Endodermal cell (in vitro differentiated cells): Measurements from ENCODE around the gene VPS36. TPM values are rescaled to one million over a fixed set of nuclear protein-coding genes. Genes with fewer than 3 reads are reported as not detected.
"Not testable (repeated sequence)": the region's sequence is repeated elsewhere in the genome, so short reads cannot be mapped to it uniquely, and the experiment has no call there.

Experiments used
- DNase-seq: peaks from one replicate; pipeline ENCODE4 v3.0.0-alpha.2; 2017
- H3K27ac ChIP-seq: 2 replicates; pipeline ENCODE4 v1.5.1; 2013; ENCODE audit warnings: mild to moderate bottlenecking, low read depth, low read length, moderate library complexity
- H3K27me3 ChIP-seq: 2 replicates; pipeline ENCODE4 v1.6.1; 2013; ENCODE audit warnings: mild to moderate bottlenecking, low read length, moderate library complexity; ENCODE audit not compliant: insufficient read depth, control insufficient read depth, poor library complexity, severe bottlenecking
- H3K36me3 ChIP-seq: 2 replicates; pipeline ENCODE4 v1.7.0; 2013; ENCODE audit warnings: mild to moderate bottlenecking, low read length, moderate library complexity; ENCODE audit not compliant: control insufficient read depth, insufficient read depth
- H3K4me1 ChIP-seq: one replicate; pipeline ENCODE4 v1.7.0; 2013; ENCODE audit warnings: low read length; ENCODE audit not compliant: control insufficient read depth, insufficient read depth
- H3K4me3 ChIP-seq: 2 replicates; pipeline ENCODE4 v1.5.1; 2013; ENCODE audit warnings: mild to moderate bottlenecking, low read length, moderate library complexity
- H3K9ac ChIP-seq: 2 replicates; pipeline ENCODE4 v1.6.1; 2013; ENCODE audit warnings: mild to moderate bottlenecking, low read length, moderate library complexity; ENCODE audit not compliant: poor library complexity, severe bottlenecking; ENCODE audit errors: extremely low read depth
- H3K9me3 ChIP-seq: 2 replicates; pipeline ENCODE4 v1.6.1; 2013; ENCODE audit warnings: mild to moderate bottlenecking, low read length, moderate library complexity; ENCODE audit not compliant: control insufficient read depth
- H3K27ac Mint-ChIP-seq: 2 replicates; pipeline ENCODE4 v1.8.0; 2020; ENCODE audit warnings: mixed read lengths
- H3K27me3 Mint-ChIP-seq: 2 replicates; pipeline ENCODE4 v1.8.0; 2021; ENCODE audit warnings: mild to moderate bottlenecking, mixed read lengths; ENCODE audit not compliant: insufficient read depth
- H3K36me3 Mint-ChIP-seq: 2 replicates; pipeline ENCODE4 v1.8.0; 2020; ENCODE audit warnings: low read depth, mixed read lengths
- H3K4me1 Mint-ChIP-seq: 2 replicates; pipeline ENCODE4 v1.8.0; 2020; ENCODE audit warnings: mixed read lengths
- H3K4me3 Mint-ChIP-seq: 2 replicates; pipeline ENCODE4 v1.8.0; 2020; ENCODE audit warnings: mild to moderate bottlenecking, moderate library complexity, mixed read lengths
- H3K9me3 Mint-ChIP-seq: 2 replicates; pipeline ENCODE4 v1.8.0; 2020; ENCODE audit warnings: mild to moderate bottlenecking, mixed read lengths
- WGBS, 2 experiments: methylation state at CpG; one replicate each; pipeline versions ENCODE4 v1.1.5 to v1.1.7; 2013; ENCODE audit warnings: missing lambda C conversion rate in 2 of 2, mixed read lengths in 1 of 2; ENCODE audit not compliant: insufficient coverage in 1 of 2, insufficient read length in 1 of 2; 5-methylcytosine and 5-hydroxymethylcytosine counted together
- total RNA-seq, 2 donors: library from RNA; stranded (reverse); fragmentation: NEBNext Ultra II Directional in 1 of 2; extraction: Animal tissue kit (Norgen Biotek cat#: 25700) in 1 of 2; gene quantifications; 2 replicates in 1 of 2; 3 replicates in 1 of 2; pipeline ENCODE4 v1.2.1, GENCODE V29; 2021
- TF ChIP-seq, protein P1 (sequence below): fragments of 200-600 bp; sonication (generic); conservative IDR thresholded peaks from 2 replicates; pipeline ENCODE4 v1.5.0; 2021; ENCODE audit warnings: antibody characterized with exemption, mild to moderate bottlenecking

VPS36 gene
- total RNA-seq, 2 donors from 2014 or later = 44.8 to 77.4 TPM

DNA sequence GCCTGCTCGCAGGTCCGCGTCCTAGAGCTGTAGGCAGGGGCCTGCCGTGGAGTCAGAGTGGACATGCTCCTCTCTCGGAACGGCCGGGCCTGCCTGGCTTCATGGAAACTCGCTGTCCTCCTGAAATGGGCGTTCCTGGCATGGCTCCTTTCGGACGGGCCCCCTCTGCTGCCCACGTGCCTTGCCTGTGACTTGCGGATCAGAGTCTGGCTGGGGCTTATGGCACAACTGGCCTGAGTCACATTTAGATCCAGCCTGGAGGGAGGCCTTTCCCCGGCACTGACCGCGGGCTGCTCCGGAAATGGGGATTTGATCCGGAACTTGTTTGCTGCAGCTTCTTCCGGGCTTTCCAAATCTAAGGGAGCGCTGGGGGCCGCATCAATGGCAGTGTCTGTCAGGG lies 72.5 kb downstream of the VPS36 start:
- H3K4me1 ChIP-seq = no peaks in the 10 kb centered on the region
- no peaks in the 10 kb centered on the region for H3K9me3 Mint-ChIP-seq
- H3K27me3 Mint-ChIP-seq = peaks cover 3% of the 10 kb centered on the region
- WGBS, 2 experiments = 95% methylated on average over 14 to 21 of the region's 21 CpGs
- no peak overlapping the region for H3K4me3 ChIP-seq
- no peak overlapping the region for H3K27ac Mint-ChIP-seq
- no peaks in the 10 kb centered on the region for H3K36me3 ChIP-seq
- H3K27ac ChIP-seq = no peak overlapping the region
- DNase-seq = no peak
- H3K36me3 Mint-ChIP-seq = no peaks in the 10 kb centered on the region
- H3K4me3 Mint-ChIP-seq = no peak overlapping the region
- peaks cover 4% of the 10 kb centered on the region for H3K4me1 Mint-ChIP-seq
- TF ChIP-seq, protein P1, sequence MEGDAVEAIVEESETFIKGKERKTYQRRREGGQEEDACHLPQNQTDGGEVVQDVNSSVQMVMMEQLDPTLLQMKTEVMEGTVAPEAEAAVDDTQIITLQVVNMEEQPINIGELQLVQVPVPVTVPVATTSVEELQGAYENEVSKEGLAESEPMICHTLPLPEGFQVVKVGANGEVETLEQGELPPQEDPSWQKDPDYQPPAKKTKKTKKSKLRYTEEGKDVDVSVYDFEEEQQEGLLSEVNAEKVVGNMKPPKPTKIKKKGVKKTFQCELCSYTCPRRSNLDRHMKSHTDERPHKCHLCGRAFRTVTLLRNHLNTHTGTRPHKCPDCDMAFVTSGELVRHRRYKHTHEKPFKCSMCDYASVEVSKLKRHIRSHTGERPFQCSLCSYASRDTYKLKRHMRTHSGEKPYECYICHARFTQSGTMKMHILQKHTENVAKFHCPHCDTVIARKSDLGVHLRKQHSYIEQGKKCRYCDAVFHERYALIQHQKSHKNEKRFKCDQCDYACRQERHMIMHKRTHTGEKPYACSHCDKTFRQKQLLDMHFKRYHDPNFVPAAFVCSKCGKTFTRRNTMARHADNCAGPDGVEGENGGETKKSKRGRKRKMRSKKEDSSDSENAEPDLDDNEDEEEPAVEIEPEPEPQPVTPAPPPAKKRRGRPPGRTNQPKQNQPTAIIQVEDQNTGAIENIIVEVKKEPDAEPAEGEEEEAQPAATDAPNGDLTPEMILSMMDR = no peak
- no peak overlapping the region for H3K9ac ChIP-seq
- no peaks in the 10 kb centered on the region for H3K9me3 ChIP-seq
- peaks cover 6% of the 10 kb centered on the region for H3K27me3 ChIP-seq

DNA sequence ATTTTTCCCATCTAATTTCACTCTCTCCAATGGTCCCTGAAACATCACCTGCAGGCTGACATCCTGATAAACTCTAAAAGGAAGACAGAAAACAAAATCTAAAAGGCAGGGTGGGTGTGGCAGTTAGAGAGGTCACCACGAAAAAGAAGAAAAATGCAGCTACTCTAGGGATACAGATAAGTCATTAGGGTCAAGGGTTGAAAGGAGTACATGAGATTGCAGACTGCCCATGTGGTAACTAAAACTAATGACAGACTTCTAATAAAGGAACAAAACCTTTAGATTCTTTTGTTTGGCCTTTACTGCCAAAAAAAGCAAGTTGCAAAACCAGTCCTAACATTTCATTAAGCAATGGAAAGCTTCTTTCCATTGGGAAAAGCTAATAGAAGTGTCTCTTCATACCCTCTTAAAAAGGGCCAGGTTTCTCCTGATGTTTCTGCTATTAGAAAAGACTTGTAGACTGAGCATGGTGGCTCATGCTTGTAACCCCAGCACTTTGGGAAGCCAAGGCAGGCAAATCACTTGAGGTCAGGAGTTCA lies 75.5 kb downstream of the VPS36 start:
- H3K27ac Mint-ChIP-seq = no peak overlapping the region
- no peak for DNase-seq
- H3K27me3 Mint-ChIP-seq = peaks cover 3% of the 10 kb centered on the region
- no peak overlapping the region for H3K27ac ChIP-seq
- H3K27me3 ChIP-seq = no peaks in the 10 kb centered on the region
- 55 to 86% methylated on average over 1 of the region's 1 CpG for WGBS, 2 experiments
- no peaks in the 10 kb centered on the region for H3K9me3 ChIP-seq
- no peak overlapping the region for H3K4me3 ChIP-seq
- no peak overlapping the region for H3K4me3 Mint-ChIP-seq
- H3K9ac ChIP-seq = no peak overlapping the region
- H3K36me3 ChIP-seq = no peaks in the 10 kb centered on the region
- peaks cover 13% of the 10 kb centered on the region for H3K4me1 Mint-ChIP-seq
- no peaks in the 10 kb centered on the region for H3K36me3 Mint-ChIP-seq
- TF ChIP-seq, protein P1 = no peak
- H3K4me1 ChIP-seq = no peaks in the 10 kb centered on the region
- H3K9me3 Mint-ChIP-seq = no peaks in the 10 kb centered on the region

DNA sequence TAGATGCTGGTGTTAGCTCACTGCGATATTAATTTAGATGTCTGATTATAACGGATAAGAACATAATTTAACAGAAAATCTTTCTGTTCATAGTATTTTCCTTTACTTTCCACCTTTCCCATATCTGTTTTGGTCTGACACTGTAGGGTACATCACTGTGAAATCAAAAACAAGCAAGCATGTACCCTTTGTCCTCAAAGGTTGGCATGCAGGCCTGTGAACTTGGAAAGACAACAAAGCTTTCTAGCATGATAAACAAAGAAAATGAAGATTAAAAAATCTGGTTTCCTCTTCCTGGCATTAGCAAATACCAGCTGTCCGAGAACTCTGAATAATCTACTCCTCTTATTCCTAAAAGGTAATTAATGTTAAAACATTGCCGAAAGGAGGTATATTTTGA lies 76.0 kb downstream of the VPS36 start:
- peaks cover 3% of the 10 kb centered on the region for H3K27me3 Mint-ChIP-seq
- Histone ChIP-seq H3K9ac (no peak overlapping the region), H3K36me3 (no peaks in the 10 kb centered on the region), H3K27ac (no peak overlapping the region), H3K27me3 (no peaks in the 10 kb centered on the region), H3K4me3 (no peak overlapping the region), H3K9me3 (no peaks in the 10 kb centered on the region), H3K4me1 (no peaks in the 10 kb centered on the region)
- no peaks in the 10 kb centered on the region for H3K9me3 Mint-ChIP-seq
- H3K27ac Mint-ChIP-seq = no peak overlapping the region
- no peaks in the 10 kb centered on the region for H3K36me3 Mint-ChIP-seq
- no peak overlapping the region for H3K4me3 Mint-ChIP-seq
- TF ChIP-seq, protein P1 = no peak
- H3K4me1 Mint-ChIP-seq = peaks cover 13% of the 10 kb centered on the region
- DNase-seq = no peak
- 97% methylated on average over 4 of the region's 4 CpGs; no CpG with 5 or more reads in 1 of the 2 experiments for WGBS, 2 experiments

DNA sequence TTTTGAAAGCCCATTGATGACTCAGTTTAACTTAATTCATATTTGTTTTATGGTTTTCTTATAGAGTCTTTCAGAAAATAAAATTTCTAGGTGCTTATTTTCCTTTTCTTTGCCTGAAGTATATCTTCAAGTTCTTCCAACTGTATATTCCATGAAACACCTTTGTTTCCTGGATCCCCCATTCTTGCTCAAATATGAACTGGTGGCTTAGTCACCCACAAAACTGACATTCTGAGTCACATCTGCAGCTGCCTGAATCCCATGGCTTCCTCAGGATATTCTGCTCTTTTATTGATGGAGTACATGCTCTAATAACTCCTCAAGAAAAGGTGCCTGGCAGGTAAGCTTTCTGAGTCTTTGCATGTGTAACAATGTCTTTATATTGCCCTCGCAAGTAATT lies 77.2 kb downstream of the VPS36 start:
- not testable (repeated sequence) for H3K27ac Mint-ChIP-seq, H3K9ac ChIP-seq, H3K27ac ChIP-seq, H3K9me3 Mint-ChIP-seq, H3K9me3 ChIP-seq, DNase-seq, H3K27me3 Mint-ChIP-seq, H3K4me1 ChIP-seq, H3K4me3 ChIP-seq, H3K27me3 ChIP-seq, H3K36me3 Mint-ChIP-seq, H3K36me3 ChIP-seq, H3K4me3 Mint-ChIP-seq
- H3K4me1 Mint-ChIP-seq = peaks cover 13% of the 10 kb centered on the region
- WGBS, 2 experiments = no CpG with 5 or more reads among the region's 1 CpG
